Choroid plexus epithelial cell (primary cell): ENCODE measurements around the gene NARF.
"Not testable (repeated sequence)": the region's sequence is repeated elsewhere in the genome, so short reads cannot be mapped to it uniquely, and the experiment has no call there.

Experiments used
- DNase-seq: peaks from one replicate; pipeline ENCODE4 v3.0.0-alpha.2; 2010; ENCODE audit warnings: low read depth
- H3K4me3 ChIP-seq: 2 replicates; pipeline ENCODE4 v1.5.1; 2011; ENCODE audit warnings: low read depth, mild to moderate bottlenecking, control low read depth, low read length, moderate library complexity
- CTCF ChIP-seq: conservative IDR thresholded peaks from 2 replicates; pipeline ENCODE4 v1.5.1; 2011; ENCODE audit warnings: low read depth, mild to moderate bottlenecking, control low read depth, inconsistent platforms, low read length, moderate library complexity

Gene NARF

GRCh38 chr17:82503094-82503727, 44.7 kb downstream of the NARF start:
- no peak for TF ChIP-seq CTCF

GRCh38 chr17:82503728-82504308, 45.3 kb downstream of the NARF start:
- TF ChIP-seq CTCF: no peak
- no peak for DNase-seq
- H3K4me3 ChIP-seq: no peak overlapping the region

More at GRCh38 chr17:82503094-82503727, 44.7 kb downstream of the NARF start:
- no peak overlapping the region for H3K4me3 ChIP-seq
- no peak for DNase-seq

GRCh38 chr17:82505296-82505695, 46.8 kb downstream of the NARF start:
- H3K4me3 ChIP-seq: no peak overlapping the region
- no peak for TF ChIP-seq CTCF
- DNase-seq: no peak

GRCh38 chr17:82506402-82506801, 47.9 kb downstream of the NARF start:
- H3K4me3 ChIP-seq, DNase-seq: not testable (repeated sequence)

- no peak for TF ChIP-seq CTCF
- DNase-seq: no peak
- no peak overlapping the region for H3K4me3 ChIP-seq
Observed at GRCh38 chr17:82507631-82508175, 49.2 kb downstream of the NARF start.

- H3K4me3 ChIP-seq, DNase-seq: not testable (repeated sequence)
Observed at GRCh38 chr17:82511642-82512041, 53.1 kb downstream of the NARF start.

GRCh38 chr17:82513864-82514263, 55.3 kb downstream of the NARF start:
- not testable (repeated sequence) for DNase-seq

GRCh38 chr17:82517230-82517865, 58.8 kb downstream of the NARF start:
- H3K4me3 ChIP-seq: no peak overlapping the region
- TF ChIP-seq CTCF: no peak
- DNase-seq: no peak

More at GRCh38 chr17:82513864-82514263, 55.3 kb downstream of the NARF start:
- H3K4me3 ChIP-seq: not testable (repeated sequence)
